ENCODE results near the gene CMTM8.
"Not testable (repeated sequence)": the region's sequence is repeated elsewhere in the genome, so short reads cannot be mapped to it uniquely, and the experiment has no call there.

Gene CMTM8, protein sequence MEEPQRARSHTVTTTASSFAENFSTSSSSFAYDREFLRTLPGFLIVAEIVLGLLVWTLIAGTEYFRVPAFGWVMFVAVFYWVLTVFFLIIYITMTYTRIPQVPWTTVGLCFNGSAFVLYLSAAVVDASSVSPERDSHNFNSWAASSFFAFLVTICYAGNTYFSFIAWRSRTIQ

DNA sequence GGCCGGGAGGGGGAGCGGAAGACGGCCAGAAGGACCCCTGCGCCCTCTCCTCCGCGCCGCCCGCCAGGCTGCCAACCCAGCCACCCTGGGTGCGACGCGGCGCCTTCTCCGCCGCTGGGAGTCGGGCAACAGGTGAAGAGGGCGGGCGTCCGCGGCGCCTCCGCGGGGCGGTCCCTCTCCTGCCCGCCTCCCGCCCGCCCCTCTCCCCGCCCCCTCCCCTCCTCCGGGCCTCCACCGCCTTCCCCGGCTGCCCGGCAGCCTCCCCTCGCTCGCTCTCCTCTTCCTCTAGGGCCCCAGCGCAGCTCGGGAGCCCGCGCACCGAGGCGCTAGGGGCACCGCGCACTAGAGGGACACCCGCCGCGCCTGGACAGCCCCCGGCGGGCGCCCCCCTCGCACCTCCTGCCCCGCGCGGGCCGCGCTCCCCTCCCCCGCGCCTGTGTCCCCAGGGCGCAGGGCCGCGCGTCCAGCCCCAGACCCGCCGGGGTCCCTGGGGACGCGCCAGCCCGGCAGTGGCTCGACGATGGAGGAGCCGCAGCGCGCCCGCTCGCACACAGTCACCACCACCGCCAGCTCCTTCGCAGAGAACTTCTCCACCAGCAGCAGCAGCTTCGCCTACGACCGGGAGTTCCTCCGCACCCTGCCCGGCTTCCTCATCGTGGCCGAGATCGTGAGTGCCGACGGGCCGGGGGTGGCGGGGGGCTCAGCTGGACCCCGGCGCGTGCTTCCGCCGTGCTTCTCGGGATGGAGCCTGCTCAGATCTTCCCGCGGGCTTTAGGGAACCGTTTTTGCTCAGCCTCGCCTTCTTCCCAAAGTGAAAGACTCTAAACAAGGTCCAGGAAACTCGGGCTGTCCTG is at the start of gene CMTM8:
CMTM8 (plus strand) TSS at position 228 of the 854 bp plus-strand sequence; CDS start at position 521, 293 bp downstream.
- peak; percentile 39 to 58 for DNase-seq (ENCODE audit: low read depth in 1 of 2, low spot score in 1 of 2)

DNA sequence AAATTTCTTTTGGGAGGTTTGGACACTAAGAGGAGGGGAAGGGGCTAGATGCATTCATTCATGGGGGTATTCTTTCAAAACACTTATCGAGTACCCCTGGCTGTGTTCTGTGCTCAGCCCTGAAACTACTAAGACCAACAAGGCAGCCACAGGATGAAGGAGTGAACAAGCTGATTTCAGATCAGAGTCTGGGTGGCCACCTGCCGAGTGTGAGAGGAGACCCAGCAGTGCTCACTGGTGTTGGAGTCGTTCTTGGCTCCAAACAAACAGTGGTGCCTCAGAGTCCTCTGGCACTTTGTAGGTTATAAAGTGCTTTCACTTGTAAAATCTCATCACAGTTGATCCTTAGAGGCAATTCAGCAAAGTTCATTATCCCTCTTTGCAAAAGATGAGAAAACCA is 48.8 kb upstream of the CMTM8 start:
- DNase-seq (ENCODE audit: low read depth in 1 of 2, low spot score in 1 of 2), result no peak

DNA sequence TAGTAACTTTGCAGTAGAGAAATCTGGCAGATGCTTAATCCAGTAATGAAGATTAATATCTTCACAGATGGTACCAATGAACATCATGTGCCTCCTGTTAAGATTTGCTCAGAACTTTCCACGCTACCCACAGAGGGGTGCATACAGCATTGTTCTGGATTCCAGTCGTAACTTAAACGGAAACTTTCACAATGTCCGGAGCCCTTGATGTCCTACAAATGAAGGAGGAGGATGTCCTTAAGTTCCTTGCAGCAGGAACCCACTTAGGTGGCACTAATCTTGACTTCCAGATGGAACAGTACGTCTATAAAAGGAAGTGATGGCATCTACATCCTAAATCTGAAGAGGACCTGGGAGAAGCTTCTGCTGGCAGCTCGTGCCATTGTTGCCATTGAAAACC is 47.9 kb upstream of the CMTM8 start:
- DNase-seq (ENCODE audit: low read depth in 1 of 2, low spot score in 1 of 2), result not testable (repeated sequence)

DNA sequence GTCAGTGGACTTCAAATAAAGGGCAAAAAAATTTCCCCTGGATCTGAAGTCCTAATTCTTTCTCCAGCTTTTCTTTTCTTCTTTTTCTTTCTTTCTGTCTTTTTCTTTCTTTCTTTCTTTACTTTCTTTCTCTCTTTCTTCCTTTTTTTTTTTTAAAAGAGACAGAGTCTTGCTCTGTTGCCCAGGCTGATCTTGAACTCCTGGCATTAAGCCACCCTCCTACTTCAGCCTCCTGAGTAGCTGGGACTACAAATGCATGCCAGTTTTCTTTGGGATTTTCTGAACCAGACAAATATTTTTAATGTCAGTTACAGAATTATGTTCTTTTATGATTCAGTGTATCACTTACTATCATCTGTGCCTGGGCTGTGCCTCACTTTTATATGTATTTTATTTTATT is 45.4 kb upstream of the CMTM8 start:
- DNase-seq (ENCODE audit: low read depth in 1 of 2, low spot score in 1 of 2), result no peak

DNA sequence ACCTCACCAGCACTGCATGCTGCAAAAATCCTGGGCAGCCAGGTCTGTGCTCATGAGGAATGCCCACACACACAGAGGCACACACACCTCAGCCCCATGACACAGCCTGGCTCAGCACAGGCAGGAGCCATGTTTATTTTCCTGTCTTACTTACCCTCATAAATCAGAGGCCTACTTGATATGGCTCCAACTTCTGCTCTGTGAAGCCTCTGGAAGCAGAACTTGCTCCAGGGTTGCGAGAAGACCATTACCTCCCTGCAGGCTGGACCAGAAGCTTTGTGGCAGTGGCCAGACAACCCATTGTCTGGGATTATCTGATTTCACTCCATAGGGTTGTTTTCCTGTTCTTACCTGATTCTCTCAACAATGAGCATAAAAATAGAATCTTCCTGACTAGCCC is 43.8 kb upstream of the CMTM8 start:
- DNase-seq (ENCODE audit: low read depth in 1 of 2, low spot score in 1 of 2), result no peak

DNA sequence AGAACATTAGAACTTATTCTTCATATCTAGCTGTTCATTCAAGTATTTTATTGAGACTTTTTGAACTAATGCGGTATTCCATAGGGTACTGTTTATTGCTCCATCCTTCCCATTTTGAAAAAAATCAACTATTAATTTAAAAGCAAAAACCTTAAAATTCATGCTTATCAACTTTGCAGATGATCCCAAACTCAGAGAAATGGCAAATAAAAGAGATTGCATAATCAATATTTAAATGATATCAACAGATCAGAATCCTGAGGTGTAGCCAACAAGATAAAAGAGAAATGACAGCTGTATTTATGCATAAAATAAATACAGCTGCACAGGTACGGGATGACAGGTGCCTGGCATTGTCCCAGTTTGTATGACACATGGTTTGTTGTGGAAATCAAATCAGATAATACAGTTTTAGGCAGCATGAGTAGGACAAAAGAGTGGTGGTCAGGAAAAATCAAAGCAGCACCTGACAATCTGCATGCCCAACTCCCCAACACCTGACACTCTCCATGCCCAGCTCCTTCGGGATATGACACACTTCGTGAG is 42.4 kb upstream of the CMTM8 start:
- DNase-seq (ENCODE audit: low read depth in 1 of 2, low spot score in 1 of 2), result no peak

DNA sequence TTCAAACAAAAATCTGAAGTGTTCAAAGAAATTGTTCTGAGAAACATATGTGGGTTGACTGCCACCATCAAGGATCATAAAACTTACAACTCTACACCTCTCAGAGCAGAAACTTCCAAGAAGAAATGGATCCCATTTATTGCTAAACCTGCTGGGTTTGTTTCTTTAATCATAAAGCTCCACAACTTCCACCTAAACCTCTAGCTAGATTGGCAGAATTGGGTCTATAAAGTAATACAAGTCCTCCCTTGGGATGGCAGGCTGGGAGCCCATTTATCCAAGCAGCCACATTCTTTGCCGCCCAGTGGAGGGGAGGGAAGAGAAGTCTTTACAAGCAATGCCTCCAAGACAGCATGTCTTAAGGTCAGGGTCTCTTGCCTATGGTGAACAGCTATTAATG is 40.5 kb upstream of the CMTM8 start:
- DNase-seq (ENCODE audit: low read depth in 1 of 2, low spot score in 1 of 2), result no peak

DNA sequence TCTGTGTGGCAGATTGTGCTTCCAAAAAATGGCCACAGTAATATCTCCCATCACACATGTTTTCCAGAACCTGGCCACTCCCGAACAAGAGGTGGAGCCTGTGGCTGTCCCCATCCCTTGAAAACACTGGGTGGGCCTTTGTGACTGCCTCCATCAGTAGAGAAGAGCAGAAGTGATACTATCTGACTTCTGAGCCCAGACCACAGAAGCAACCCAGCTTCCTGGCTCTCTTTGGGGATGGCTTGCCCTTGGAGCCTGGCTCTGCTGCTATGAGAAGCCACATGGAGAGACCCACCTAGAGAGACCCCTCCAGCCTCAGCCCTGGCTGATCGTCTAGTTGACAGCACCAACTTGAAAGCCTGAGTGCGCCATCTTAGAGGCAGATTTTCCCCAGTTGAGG is 39.8 kb upstream of the CMTM8 start:
- DNase-seq (ENCODE audit: low read depth in 1 of 2, low spot score in 1 of 2), result no peak

DNA sequence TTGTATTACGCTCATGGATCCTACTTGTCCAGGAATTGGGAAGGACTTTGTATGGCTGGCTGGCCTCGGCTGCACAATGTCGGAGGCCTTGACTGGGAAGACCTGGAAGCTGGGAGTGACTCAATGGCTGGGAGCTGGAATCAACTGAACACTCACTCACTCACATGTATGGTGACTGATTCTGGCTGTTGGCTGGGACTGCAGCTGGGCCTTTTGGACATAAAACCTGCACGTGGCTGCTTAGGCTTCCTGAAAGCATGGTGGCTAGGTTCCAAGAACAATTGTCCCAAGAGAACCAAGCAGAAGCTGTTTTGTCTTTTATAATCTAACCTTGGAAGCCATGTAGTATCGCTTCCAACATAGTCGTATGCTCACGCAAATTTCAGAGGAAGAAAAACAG is 38.0 kb upstream of the CMTM8 start:
- no peak for DNase-seq (ENCODE audit: low read depth in 1 of 2, low spot score in 1 of 2)

DNA sequence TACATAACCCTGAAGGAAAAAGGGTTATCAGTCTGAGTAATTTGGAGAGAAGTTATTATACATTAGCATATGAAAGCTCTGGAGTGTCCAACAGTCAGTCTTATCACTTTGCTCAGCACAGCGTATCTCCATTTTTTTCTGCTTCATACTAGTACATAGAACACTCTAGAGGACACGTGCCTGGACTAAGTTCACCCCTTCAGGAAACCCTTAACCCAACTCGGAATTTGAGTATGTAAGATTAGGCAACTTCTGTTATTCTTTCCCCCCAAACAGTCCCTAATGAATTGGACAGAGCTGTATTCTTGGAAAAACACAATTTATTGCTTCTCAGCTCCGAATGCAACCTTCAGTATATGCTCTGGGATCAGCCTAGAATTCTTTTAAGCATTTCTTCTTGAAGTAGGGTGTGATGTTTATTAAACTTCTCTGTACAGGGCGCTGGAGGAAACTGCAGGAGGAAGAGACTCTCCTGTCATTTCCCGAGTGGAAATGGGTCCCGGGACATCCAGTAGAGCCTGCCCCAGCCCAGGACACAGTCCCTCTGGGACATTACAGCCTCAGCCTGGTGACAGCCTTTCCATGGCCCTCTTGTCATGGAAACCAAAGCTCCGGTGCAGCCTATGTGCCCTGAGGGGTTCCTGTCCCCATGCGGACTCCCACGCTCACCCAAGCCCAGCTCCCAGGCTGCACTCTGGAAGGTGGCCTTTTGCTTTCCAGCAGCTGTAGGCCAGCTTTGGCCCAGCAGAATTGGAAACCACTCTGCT is 37.3 kb upstream of the CMTM8 start:
- no peak for DNase-seq (ENCODE audit: low read depth in 1 of 2, low spot score in 1 of 2)

DNA sequence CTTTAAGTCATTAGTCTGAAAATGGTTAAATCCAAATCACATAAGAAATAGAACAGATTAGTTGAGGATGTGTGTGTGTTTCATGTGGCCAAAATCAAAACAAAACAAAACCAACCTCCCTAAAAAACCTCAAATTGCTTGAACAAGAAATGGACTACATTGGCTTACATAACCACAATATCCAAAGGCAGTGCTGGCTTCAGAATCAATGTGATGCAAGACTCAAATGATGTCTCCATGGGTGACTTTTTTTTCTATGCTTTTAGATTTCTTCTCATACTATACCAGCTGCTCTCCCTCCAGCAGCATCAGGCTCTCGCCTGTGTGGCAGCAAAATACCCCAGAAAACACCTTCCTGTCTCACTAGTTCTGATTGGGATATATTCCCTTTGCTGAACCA is 36.0 kb upstream of the CMTM8 start:
- DNase-seq (ENCODE audit: low read depth in 1 of 2, low spot score in 1 of 2), result no peak

DNA sequence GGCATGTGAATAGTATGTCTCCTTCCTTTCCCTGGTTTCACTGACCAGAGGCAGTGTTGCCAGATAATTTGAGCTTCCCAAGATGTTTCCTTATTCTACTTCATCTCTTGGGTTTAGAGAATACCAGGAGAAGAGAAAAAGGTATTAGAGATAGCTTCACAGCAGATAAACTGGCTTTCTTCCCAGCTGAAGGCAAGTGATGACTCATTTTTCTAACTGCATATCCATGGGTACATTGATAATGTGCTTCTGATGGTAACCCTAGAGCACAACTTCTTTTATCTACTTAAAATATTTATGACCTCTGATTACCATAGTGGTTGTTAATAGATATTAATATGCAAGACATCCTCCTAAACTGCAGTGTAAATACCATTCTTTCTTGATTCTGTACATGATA is 34.6 kb upstream of the CMTM8 start:
- no peak for DNase-seq (ENCODE audit: low read depth in 1 of 2, low spot score in 1 of 2)

DNA sequence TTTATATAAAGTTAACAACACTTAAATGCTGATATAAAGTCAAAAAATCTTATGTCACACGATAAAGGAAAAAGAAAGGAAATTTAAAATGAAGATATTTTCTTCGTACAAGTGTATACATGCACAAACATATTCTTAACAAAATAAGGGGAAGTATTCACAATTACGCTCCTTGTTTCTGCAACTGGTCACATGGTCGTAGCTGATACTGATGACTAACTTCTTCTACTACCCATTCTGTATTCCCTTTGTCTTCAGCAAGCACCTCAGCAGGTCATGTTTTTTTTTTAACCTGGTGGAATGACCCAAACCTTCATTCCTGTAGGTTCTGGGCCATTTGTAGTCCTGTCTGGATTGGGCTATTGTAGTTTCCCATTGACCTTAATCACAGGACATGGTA is 30.0 kb upstream of the CMTM8 start:
- DNase-seq (ENCODE audit: low read depth in 1 of 2, low spot score in 1 of 2), result no peak

DNA sequence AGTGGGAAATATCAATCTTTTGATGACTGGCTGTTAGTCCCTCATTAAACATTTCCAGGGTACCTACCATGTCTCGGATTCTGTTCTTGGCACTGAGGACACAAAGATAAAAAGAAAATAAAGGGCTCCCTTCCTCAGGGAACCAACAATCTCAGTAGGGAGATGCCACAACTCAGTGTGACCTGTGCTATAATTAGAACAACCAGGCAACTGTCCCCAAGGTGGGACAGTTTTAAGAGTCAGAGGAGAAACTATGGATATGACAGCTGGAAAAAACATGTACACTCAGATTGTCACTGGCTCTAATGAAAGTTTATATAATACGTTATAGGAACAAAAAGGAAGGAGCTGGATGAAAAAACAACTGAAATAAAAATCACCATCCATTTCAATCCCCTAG is 23.3 kb upstream of the CMTM8 start:
- no peak for DNase-seq (ENCODE audit: low read depth in 1 of 2, low spot score in 1 of 2)

DNA sequence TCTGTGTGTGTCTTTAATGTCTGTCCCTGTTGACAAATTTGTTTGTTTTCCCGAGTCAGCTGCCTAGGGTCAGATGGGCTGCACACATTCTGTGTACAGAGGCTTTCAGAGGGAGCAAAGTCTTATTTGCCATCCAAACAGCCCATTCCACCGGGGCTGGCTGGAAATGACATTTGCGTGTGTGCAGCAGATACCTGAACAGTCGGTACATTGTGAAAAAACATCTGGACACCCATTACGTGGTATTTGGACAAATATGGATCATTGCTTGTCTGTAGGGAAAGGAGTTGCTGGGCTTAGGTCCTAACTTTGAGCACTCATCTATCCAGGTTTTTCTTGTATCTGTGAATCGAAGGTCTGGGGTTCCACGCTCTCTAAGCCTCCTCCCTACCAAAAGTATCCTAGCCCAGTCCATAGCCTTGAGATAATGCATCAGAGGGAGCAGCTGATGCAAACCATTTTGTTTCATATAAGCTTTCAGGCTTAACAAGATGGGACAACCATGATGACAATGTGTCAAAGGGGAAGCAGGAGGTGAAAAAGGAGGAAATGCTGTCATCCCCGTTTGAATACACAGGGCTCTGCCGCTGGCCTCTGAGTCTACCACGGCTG is 22.2 kb upstream of the CMTM8 start:
- no peak for DNase-seq (ENCODE audit: low read depth in 1 of 2, low spot score in 1 of 2)

DNA sequence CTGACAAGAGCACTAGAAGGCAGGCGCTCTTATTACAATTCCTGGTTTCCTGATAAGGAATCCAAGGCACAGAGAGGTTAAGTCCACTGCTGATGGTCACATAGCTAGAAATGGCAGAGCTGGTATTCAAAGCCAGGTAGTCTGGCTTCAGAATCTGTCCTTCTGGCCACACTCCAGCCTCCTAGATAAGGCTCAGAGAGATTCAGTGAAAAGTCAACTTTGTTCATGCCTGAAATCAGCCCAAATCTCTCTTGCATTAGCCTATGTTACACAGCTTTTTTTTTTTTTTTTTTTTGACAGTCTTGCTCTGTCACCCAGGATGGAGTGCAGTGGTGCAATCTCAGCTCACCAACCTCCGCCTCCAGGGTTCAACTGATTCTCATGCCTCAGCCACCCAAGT is 21.1 kb upstream of the CMTM8 start:
- DNase-seq (ENCODE audit: low read depth in 1 of 2, low spot score in 1 of 2), result no peak

DNA sequence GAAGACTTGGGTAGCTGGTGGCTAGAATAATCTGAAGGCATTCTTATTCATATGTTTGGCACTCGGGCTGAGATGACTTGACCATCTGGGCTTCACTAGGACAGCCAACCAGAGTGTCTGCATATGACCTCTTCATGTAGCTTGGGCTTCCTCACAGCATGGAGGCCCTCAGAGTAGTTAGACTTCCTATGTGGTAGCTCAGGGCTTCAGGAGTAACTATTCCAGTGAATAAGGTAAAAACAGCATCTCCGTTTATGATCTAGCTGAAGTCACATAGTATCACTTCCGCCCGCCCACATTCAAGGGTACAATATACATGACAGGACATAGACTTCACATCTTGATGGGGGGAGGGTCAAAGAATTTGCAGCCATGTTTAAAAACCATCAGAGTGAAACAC is 18.9 kb upstream of the CMTM8 start:
- no peak for DNase-seq (ENCODE audit: low read depth in 1 of 2, low spot score in 1 of 2)

DNA sequence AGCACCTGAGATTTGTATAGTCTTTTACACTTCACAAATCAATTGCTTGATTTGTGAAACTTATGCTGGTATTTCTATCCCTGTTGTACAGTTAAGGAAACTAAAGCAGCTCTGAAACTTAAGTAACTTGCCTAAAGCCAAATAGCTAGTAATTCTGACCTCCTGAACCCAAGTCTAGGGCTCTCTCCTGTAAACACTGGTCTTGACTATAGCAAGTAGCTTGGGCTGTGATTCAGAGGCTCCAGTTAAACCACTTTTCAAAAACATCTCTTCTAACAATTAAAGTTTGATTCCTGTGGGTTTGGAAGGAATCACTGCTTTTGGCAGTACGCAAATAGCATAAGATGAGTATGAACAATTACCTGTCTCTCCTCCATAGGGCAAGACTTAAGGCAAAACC is 18.5 kb upstream of the CMTM8 start:
- DNase-seq (ENCODE audit: low read depth in 1 of 2, low spot score in 1 of 2), result no peak

DNA sequence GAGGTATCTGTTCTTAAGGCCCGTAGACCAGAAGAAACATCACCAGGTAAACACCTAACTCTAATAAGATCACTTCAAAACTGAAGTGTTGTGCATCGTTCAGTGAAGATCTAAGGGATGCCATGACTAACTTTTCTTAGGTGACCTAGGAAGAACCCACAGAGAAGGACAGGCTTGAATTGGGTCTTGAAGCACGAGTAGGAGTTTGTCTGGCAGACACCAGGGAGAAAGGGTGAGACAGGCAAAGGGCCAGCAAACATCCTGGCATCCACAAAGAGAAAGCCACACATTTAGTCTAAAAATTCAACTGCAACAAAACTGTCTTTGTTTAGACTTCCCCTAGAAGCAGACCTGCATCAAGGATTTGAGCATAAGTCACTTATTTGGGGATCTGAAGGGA is 15.5 kb upstream of the CMTM8 start:
- DNase-seq (ENCODE audit: low read depth in 1 of 2, low spot score in 1 of 2), result no peak

DNA sequence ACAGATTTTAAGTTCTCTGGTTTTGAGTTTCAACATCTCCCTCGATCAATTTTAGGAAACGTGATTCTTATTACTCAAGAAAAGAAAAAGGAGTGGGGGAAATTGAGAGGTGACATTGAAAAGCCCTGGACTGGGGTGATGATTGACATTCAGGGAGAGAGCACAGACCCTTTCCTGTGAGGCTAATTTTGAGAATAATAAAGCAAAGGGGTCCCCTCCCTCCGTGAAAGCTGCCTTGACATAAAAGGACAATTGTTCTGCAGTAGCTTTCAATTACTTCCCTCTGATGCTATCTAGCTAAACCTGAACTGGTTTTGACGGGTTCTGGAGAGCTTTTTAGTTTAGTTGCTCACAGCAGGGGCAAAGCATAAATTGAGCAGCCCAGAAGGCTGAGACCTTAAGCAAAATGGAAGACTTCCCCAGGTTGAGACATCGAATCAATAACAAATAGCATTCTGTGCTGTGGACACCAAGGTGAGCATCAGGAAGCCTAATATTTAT is 14.4 kb upstream of the CMTM8 start:
- no peak for DNase-seq (ENCODE audit: low read depth in 1 of 2, low spot score in 1 of 2)

DNA sequence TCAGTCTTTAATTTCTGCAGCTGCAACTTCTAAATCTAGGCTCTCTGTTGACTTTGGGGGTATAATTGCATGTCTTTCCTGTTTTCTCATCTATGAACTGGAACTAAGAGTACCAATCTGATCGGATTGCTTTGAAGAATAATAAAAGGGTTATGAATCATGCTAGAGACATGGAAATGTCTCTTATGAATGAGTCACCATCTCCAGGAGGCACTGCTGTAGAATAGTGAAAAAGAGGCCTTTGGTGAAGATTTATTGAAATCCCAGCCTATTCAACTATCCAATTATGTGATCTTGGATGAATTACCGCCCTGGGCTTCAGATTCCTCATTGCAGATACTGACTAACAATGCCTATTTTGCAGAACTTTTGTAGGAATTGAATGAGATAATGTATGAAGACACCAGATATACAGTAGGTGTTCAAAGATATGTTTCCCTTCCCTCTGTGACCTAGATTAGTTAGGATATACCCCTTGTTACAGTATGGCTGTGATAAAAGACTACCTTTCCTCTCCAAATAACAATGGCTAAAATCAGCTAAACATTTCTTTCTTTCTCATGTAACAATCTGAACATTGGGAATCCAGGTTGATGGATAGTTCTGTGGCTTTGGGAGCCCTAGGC is 11.5 kb upstream of the CMTM8 start:
- DNase-seq (ENCODE audit: low read depth in 1 of 2, low spot score in 1 of 2), result no peak

Measured in stimulated activated CD4-positive, alpha-beta T cell treated with anti-CD3 and anti-CD28 coated beads, Interleukin-15, amount 100 ng/mL, for 1 hour (primary cell).